Measurements from ENCODE around the gene KCNQ1.

Gene KCNQ1

GRCh38 chr11:2527621-2528291 is 82.9 kb downstream of the KCNQ1 start:
- DNase-seq = no peak

- no peak for DNase-seq
Observed at GRCh38 chr11:2528301-2529050, 83.7 kb downstream of the KCNQ1 start.

DNA sequence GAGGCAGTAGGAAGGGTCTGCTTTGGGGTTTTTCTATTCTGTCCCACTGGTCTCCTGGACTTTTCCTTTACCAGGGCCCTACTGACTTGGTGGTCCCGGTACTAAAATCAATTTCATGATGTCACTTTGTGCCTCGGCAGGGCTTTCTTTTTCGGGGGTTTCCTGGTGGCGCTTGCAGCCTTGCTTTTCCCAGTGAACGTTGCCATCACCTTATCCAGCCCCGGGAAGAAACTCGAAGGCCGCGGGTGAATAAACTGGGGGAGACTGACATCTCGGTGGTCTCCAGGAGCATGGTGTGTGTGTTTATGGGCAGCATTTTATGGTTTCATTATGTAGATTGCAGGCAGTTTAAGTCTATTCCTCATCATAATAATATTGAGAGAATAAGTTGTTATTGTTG is 84.4 kb downstream of the KCNQ1 start:
- no peak for DNase-seq

DNA sequence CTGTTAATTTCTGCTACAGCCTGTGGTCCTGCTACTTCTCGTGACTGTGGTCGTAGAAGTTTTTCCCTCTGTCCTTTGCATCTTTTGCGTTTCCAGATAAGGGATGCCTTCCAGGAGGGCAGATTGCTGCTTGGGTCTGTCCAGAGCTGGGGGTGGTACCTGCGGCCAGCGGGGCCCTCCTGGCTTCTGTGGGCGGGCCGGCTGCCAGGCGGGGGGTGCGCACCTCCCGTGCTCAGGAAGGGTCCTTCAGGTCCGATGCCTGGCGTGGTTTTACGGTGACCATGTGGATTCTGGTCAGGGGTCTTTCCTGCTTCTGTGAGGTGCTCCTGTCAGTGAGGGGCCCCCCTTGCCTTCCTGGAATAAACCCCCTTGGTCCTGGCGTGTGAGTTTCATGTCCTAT is 84.8 kb downstream of the KCNQ1 start:
- no peak for DNase-seq

DNA sequence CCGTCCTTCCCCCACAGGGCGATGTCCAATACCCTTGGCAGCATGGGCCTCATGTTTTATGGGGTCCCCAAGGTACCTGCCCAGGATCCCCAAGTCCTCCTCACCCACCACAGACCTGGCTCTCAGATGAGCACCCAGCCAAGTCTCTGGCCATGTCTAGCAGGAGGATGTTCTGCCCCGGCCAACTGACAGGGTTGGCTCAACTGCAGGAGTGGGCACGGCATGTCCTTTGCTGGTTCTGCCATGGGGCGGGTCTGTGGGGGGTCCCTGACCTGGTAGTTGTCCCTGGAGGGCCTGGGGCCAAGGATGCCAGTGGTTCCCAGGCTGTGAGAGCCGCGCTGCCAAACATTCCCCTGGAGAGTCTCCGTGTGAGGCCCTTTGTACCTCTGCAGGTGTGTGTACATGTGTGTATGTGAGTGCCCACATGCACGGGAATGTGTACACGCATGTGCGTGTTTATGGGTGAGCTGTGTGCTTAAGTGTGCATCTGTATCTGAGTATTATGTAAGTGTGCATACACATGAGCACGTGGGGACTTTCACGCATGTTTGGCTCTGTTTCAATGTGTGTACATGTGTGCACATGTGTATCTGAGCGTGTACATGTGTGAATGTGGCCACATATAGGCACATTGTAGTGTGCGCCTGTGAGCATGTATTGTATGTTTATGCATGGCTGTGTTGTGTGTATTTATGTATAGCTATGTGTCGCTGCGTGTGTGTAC is 85.5 kb downstream of the KCNQ1 start:
- DNase-seq = no peak

DNA sequence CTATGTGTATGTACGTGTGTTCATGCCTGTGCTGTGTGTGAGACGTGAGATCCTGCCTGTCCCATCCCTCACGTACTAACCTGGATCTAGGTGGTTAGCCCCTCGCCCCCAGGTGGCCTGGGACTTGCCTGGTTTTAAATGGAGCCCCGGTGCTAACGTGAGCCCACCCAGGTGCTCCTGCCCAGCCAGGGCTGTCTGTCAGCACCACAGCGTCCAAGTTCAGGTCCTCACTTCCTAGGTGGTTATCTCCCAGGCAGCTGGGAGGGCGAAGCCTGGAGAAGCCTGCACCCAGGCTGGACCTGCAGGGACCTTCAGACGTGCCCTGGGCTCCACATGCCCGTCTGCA is 86.0 kb downstream of the KCNQ1 start:
- no peak for DNase-seq

DNA sequence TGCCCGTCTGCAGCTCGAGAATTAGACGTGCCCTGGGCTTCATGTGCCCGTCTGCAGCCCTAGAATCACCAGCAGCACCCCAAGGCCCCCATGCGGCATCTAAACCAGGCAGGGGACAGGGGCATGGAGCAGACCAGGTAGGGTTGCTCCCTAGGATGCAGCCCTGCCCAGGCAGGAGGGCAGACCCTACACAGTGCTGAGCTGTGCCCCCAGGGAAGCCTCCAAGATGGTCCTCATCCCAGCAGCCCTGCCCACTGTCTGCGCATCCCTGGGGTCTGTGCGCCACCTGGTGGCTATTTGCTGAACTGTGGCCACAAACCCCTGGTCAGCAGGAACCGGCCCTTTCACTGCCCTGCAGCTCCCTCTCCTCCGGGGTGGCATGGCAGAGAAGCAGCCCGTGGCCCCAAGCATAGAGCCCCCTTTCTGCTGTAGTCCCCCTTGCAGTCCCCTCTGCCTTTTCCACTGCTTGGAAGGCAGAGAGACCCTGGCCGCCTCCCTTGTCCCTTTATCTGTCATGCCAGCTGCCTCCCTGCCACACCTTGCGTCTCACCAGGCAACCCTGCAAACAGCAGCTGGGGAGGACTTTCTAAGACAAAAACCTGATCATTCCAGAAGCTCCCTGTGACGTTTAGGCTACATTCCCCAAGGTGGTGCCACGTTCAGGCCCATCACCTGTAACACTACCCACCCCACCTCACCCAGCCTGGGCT is 86.6 kb downstream of the KCNQ1 start:
- DNase-seq = peak; percentile 72

DNA sequence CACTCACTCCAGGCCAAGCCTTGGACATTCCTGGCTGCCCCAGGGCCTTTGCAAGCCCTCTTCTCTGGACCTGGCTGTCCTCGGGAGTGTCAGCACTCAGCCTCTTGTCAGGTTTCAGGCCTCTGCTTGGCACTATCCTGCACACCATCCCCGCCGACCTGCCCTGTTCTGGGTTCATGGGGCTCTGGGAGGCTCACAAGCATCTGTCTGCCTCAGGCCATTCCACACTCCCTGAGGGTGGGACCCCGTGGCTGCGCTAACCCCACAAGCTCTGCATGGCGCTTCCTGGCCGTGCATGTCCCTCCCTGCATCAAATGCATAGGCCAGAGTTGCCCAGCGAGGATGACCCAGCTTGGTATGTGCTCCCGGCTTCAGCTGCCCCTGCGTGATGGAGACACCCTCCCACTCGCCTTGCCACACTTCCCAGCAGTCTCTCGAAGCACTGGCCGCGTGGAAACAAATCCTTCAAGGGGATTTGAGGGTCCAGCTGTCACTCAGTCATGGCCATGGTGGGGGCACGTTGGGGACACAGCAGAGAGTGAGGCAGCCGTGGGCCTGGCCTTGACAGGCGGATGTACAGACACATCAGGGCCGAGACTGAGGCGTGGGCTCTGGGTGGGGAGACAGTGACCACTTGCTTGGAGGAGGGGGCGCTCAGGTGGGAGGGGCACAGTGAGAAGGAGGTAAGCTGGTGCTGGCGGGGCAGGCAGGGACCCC is 87.3 kb downstream of the KCNQ1 start:
- no peak for DNase-seq

- peak; percentile 94 for DNase-seq
Observed at GRCh38 chr11:2532704-2533586, 88.1 kb downstream of the KCNQ1 start.

GRCh38 chr11:2533587-2534133 is 88.9 kb downstream of the KCNQ1 start:
- no peak for DNase-seq

DNA sequence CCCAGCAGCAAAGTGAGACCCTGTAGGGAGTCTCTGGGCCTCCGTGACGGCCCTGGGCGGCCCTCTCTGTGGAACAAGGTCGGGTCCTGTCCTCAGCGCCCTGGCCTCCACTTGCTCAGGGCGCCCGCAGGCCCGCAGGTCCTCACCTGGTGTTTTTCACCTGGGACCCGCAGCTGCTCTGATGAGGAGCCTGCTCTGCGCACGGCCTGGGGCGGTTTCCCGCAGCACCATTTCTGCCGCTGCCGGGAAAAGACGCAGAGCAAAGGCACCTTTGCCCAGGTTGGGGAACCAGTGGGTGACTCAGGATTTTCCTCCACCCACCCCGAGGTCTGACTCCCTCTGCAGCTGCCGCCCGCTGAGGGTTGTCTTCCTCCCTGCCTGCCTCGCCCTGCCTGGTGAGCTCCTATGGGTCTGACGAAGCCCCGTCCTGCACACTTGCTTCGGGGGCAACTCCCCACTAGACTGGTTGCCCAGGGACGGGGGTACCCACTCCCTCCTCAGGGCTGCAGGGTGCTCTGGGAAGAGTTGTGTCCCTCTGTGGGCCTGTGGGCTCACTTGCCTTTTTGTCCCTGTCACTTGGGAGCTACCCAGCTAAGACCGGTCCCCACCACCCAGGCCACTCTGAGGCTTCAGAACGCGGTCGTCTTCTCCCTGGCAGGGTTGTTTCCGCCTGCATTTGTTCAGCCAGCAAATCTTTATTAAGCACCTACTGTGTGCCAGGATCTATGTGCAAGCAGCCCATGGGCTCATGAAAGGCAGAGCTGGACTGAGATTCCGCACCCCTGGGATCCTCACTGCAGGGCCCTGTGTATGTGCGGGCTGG is 89.5 kb downstream of the KCNQ1 start:
- DNase-seq = no peak

DNA sequence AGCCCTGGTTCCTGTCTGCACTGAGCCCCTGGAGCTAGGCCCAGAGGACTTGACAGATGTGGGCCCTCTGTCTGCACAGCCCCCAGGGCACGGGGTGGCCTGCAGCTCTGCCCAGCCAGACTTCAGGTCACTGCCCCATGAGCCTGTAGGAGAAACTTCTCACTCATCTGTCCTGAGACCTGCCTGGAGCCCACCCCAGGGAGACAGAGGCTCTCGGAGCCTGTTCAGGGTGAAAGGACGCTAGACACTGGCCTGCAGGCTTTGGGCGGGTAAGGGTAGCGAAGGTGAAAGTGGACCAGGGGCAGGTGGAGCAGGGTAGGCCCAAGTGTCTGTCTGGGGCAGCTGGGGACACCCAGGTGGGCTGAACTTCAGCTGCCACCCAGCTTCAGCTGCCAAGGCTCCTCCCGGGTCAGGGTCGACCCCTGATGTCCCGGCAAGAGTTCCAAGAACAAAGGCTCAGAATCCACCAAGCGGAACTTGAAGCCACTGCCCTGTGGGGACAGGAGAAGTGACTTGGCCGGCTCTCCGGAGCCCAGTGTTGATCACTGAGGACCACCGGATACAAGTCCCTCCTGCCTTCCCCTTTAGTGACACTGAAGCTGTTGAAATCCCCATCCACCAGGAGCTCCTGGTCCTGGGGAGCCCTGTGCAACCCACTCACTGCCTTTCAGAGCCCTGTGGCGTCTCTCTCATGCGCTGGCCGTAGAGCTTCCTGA is 90.3 kb downstream of the KCNQ1 start:
- no peak for DNase-seq

GRCh38 chr11:2535673-2536439 is 91.0 kb downstream of the KCNQ1 start:
- no peak for DNase-seq

- DNase-seq = no peak
Observed at GRCh38 chr11:2536440-2536989, 91.7 kb downstream of the KCNQ1 start.

DNA sequence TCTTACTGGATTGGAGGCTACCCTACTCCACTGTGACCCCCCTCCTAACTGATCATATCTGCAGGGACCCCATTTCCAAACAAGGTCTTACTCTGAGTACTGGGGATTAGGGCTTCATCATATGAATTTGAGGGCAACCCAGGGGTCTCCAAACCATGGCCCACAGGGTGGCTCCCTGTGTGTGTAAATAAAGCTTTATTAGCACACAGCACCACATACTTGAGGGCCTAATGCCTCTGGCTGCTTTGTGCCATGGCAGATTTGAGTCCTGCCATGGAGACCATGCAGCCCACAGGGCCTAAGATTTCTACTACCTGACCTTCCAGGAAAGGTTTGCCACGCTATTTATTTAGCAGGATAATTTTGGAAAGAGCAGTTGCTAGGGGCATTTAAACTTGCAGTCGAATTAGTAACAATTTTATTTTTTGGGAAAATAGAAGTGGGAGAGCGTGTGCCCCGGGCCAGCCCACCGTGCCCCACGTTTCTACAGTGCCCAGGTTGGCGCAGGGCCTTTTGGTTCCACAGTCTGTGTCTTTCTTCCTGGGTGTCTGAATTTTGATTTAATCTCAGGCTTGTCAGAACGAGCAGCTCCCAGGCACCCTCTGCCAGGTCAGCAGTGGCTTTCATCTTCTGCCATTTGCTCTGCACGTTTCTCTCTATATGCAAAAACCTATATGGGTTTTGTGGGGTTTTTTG is 92.3 kb downstream of the KCNQ1 start:
- no peak for DNase-seq

- no peak for DNase-seq
Observed at GRCh38 chr11:2537896-2538724, 93.3 kb downstream of the KCNQ1 start.

DNA sequence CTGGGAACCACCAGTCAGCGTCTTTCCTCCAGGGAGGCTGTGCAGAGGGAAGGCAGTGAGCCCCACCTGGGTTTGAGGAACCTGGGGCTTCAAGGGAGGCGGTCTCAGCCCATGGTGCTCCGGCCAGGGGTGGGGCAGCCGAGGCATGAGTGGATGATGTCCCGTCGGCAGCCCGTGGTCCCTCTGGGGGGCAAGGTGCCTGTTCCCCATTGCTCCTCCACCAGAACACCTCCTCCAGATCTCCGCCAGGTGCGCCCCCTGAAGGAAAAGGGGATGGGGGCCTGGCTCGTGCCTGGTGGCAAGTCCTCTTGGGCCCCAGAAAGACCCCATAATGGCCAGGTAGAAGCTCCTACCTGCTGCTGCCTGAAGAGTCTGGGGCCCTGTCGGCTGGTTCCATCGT is 94.1 kb downstream of the KCNQ1 start:
- DNase-seq = no peak
